GM21367 (cell line): ENCODE results near the gene OR2F2.

ENCODE experiments used
- ATAC-seq: cut with Tn5 transposase; IDR thresholded peaks from one replicate; pipeline ENCODE4 v1.9.1; 2021; ENCODE audit not compliant: unreplicated experiment

The OR2F2 gene

GRCh38 chr7:143975617-143976016 is 40.6 kb downstream of the OR2F2 start:
- no peak for ATAC-seq

DNA sequence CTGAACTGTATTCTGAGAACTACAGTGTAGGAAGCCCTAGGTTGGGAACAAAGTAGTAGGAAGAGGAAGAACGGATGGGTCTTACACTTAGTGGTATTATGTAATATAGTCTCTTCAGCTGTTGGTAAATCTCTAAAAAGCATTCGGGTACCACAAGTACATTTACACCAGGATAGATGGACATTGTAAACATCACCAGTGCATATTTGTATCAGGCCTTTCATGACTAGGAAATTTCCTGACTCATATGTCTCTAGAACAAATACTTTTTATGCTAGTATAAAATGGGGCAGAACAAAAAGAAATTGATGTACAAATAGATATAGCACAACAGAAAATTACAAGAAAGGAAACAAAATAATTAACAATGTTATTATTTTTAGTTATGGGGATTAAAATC is 43.6 kb downstream of the OR2F2 start:
- ATAC-seq = no peak

- no peak for ATAC-seq
These were observed 44.3 kb downstream of the OR2F2 start for GRCh38 chr7:143979359-143979758.

DNA sequence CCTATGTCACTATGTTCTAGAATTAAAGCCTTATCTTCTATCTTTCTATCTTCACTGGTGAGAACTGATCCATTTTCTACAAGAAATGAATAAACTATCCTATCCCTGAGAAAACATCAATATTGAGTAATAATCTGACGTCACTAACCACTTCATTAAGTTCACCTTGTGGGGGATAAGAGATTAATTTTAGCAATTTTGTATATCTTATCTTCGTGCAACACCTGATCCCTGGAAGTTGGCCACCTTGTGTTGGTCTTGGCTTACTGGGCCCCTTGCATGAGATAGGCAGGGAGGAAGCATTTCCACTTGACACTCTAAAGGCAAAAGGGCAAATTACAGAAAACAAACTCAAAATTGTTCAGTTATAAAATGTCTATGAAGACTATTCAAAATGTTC is 45.0 kb downstream of the OR2F2 start:
- no peak for ATAC-seq

- ATAC-seq = no peak
These were observed 45.9 kb downstream of the OR2F2 start for GRCh38 chr7:143980746-143981510.

GRCh38 chr7:143983960-143984359 is 48.9 kb downstream of the OR2F2 start:
- ATAC-seq = no peak
